Measurements from ENCODE around the gene CMTM7.

Gene CMTM7

GRCh38 chr3:32401126-32401525, 9.5 kb downstream of the CMTM7 start:
- Histone ChIP-seq H3K27ac (ENCODE audit: poor library complexity, severe bottlenecking) (peak overlapping the region; percentile 62), H3K36me3 (ENCODE audit: low read depth) (no peaks in the 10 kb centered on the region), H3K9me3 (ENCODE audit: severe bottlenecking) (no peaks in the 10 kb centered on the region), H3K27me3 (ENCODE audit: insufficient read depth, poor library complexity, severe bottlenecking) (no peaks in the 10 kb centered on the region), H3K4me1 (ENCODE audit: insufficient read depth, poor library complexity, severe bottlenecking) (peaks cover 5% of the 10 kb centered on the region), H3K4me3 (ENCODE audit: severe bottlenecking) (peak overlapping the region; percentile 13)
- no peak for DNase-seq (ENCODE audit: low spot score)
- no peak for TF ChIP-seq CTCF (IDR thresholded peaks at IDR 0.05; ENCODE audit: poor library complexity, severe bottlenecking)
- ATAC-seq (ENCODE audit: low read depth): peak; percentile 15; the same call in 2 of the 3 replicates

GRCh38 chr3:32401556-32402081, 10.0 kb downstream of the CMTM7 start:
- Histone ChIP-seq H3K4me1 (ENCODE audit: insufficient read depth, poor library complexity, severe bottlenecking) (peaks cover 10% of the 10 kb centered on the region), H3K27ac (ENCODE audit: poor library complexity, severe bottlenecking) (peak overlapping the region; percentile 62), H3K36me3 (ENCODE audit: low read depth) (no peaks in the 10 kb centered on the region), H3K4me3 (ENCODE audit: severe bottlenecking) (peak overlapping the region; percentile 13), H3K27me3 (ENCODE audit: insufficient read depth, poor library complexity, severe bottlenecking) (no peaks in the 10 kb centered on the region), H3K9me3 (ENCODE audit: severe bottlenecking) (no peaks in the 10 kb centered on the region)
- TF ChIP-seq CTCF (IDR thresholded peaks at IDR 0.05; ENCODE audit: poor library complexity, severe bottlenecking): no peak
- DNase-seq (ENCODE audit: low spot score): no peak
- ATAC-seq (ENCODE audit: low read depth): peak; percentile 82

GRCh38 chr3:32403663-32404062, 12.0 kb downstream of the CMTM7 start:
- Histone ChIP-seq H3K36me3 (ENCODE audit: low read depth) (no peaks in the 10 kb centered on the region), H3K27ac (ENCODE audit: poor library complexity, severe bottlenecking) (no peak overlapping the region), H3K4me1 (ENCODE audit: insufficient read depth, poor library complexity, severe bottlenecking) (peaks cover 26% of the 10 kb centered on the region), H3K4me3 (ENCODE audit: severe bottlenecking) (no peak overlapping the region), H3K27me3 (ENCODE audit: insufficient read depth, poor library complexity, severe bottlenecking) (no peaks in the 10 kb centered on the region), H3K9me3 (ENCODE audit: severe bottlenecking) (no peaks in the 10 kb centered on the region)
- TF ChIP-seq CTCF (IDR thresholded peaks at IDR 0.05; ENCODE audit: poor library complexity, severe bottlenecking): no peak
- ATAC-seq (ENCODE audit: low read depth) (peak; percentile 50), DNase-seq (ENCODE audit: low spot score) (no peak)

GRCh38 chr3:32404714-32405113, 13.1 kb downstream of the CMTM7 start:
- Histone ChIP-seq H3K4me1 (ENCODE audit: insufficient read depth, poor library complexity, severe bottlenecking) (peaks cover 26% of the 10 kb centered on the region), H3K27ac (ENCODE audit: poor library complexity, severe bottlenecking) (no peak overlapping the region), H3K9me3 (ENCODE audit: severe bottlenecking) (no peaks in the 10 kb centered on the region), H3K36me3 (ENCODE audit: low read depth) (no peaks in the 10 kb centered on the region), H3K4me3 (ENCODE audit: severe bottlenecking) (no peak overlapping the region), H3K27me3 (ENCODE audit: insufficient read depth, poor library complexity, severe bottlenecking) (no peaks in the 10 kb centered on the region)
- no peak for ATAC-seq (ENCODE audit: low read depth)
- TF ChIP-seq CTCF (IDR thresholded peaks at IDR 0.05; ENCODE audit: poor library complexity, severe bottlenecking): no peak
- no peak for DNase-seq (ENCODE audit: low spot score)

GRCh38 chr3:32405155-32405554, 13.5 kb downstream of the CMTM7 start:
- ATAC-seq (ENCODE audit: low read depth): no peak

More at GRCh38 chr3:32405155-32405554, 13.5 kb downstream of the CMTM7 start:
- Histone ChIP-seq H3K36me3 (ENCODE audit: low read depth) (no peaks in the 10 kb centered on the region), H3K4me1 (ENCODE audit: insufficient read depth, poor library complexity, severe bottlenecking) (peaks cover 30% of the 10 kb centered on the region), H3K9me3 (ENCODE audit: severe bottlenecking) (no peaks in the 10 kb centered on the region), H3K27me3 (ENCODE audit: insufficient read depth, poor library complexity, severe bottlenecking) (no peaks in the 10 kb centered on the region), H3K4me3 (ENCODE audit: severe bottlenecking) (no peak overlapping the region), H3K27ac (ENCODE audit: poor library complexity, severe bottlenecking) (no peak overlapping the region)
- no peak for DNase-seq (ENCODE audit: low spot score)
- TF ChIP-seq CTCF (IDR thresholded peaks at IDR 0.05; ENCODE audit: poor library complexity, severe bottlenecking): no peak

Data from RWPE2 (cell line).